GM19438 (cell line): ENCODE measurements around the gene GSG1L.

Source experiments
- ATAC-seq: cut with Tn5 transposase; IDR thresholded peaks from one replicate; pipeline ENCODE4 v1.9.1; 2021; ENCODE audit warnings: low read depth; ENCODE audit not compliant: unreplicated experiment

The GSG1L gene

GRCh38 chr16:27828671-27829070, 234.8 kb downstream of the GSG1L start:
- no peak for ATAC-seq

DNA sequence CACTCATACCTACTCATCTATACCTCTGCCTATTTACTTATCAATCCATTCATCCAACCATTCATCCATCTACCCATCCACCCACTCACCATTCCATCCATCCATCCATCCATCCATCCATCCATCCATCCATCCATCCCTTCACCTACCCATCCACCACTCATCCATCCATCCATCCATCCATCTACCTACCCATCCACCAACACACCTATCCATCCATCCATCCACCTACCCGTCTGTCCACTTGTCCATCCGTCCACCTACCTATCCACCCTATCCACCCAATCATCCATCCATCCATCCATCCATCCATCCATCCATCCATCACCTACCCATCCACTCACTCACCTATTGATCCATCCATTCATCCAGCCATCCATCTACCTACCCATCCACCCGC, 235.7 kb downstream of the GSG1L start:
- ATAC-seq, result no peak

DNA sequence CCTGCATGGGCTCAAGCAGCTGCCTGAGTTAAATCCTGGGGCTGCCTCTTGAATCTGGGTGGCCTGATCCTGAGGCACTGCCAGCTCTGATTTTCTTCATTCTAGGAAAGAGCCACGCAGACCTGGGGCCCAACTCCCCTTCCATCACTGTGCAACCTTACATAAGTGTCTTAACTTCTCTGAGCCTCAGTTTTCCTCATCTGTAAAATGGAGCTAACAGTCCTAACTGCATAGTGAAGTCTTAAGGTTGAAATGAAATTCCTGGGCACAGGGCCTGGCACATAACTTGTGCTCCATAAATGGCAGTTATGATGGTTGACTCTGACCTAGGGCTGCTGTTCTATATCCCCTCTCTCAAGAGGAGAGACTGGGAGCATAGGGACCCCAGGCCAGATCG, 236.6 kb downstream of the GSG1L start:
- ATAC-seq, result no peak

DNA sequence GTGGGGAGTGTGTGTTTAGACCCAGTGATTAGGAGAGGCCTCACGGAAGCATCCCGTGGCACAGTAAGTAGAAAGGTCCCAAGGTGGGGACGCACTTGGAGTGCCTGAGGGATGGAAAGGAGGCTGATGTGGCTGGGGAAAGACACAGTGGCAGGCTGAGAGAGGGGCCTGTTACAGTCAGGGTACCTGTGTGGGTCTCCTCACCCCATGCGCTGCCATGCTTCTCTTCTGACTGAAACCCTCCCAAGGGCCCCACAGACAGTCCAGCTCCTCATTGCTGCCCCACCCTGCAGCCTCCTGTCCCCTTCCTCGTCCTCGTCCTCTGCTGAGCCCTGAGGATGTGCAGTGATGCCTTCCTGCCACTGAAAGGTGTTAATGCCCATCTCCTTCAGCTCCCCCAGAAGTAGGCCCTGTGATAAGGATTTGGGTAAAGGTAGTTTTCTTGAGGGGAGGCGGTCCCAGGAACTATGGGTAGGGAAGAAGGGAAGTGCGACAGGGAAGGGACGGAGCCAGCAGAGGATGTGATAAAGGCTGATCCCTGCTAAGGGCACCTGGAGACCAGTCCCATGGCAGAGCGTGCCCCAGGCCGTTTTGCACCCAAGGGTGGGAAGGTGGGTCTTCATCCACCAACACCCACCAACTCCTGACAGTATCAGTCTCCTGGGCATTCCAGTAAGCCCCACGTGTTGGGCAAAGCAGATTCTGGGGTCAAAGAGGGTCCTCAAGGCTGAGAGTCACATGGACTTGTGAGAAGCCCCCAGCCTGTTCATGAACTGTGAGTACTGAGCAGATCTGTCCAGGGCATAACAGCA, 237.2 kb downstream of the GSG1L start:
- no peak for ATAC-seq

- ATAC-seq, result no peak
Measured at GRCh38 chr16:27824786-27825185, 238.7 kb downstream of the GSG1L start.

- ATAC-seq, result no peak
Measured at GRCh38 chr16:27824006-27824405, 239.5 kb downstream of the GSG1L start.

- ATAC-seq, result no peak
Measured at GRCh38 chr16:27823421-27823820, 240.1 kb downstream of the GSG1L start.

GRCh38 chr16:27822996-27823395, 240.5 kb downstream of the GSG1L start:
- no peak for ATAC-seq

- ATAC-seq, result no peak
Measured at GRCh38 chr16:27822529-27822928, 241.0 kb downstream of the GSG1L start.

- ATAC-seq, result no peak
Measured at GRCh38 chr16:27820646-27821345, 242.7 kb downstream of the GSG1L start.

DNA sequence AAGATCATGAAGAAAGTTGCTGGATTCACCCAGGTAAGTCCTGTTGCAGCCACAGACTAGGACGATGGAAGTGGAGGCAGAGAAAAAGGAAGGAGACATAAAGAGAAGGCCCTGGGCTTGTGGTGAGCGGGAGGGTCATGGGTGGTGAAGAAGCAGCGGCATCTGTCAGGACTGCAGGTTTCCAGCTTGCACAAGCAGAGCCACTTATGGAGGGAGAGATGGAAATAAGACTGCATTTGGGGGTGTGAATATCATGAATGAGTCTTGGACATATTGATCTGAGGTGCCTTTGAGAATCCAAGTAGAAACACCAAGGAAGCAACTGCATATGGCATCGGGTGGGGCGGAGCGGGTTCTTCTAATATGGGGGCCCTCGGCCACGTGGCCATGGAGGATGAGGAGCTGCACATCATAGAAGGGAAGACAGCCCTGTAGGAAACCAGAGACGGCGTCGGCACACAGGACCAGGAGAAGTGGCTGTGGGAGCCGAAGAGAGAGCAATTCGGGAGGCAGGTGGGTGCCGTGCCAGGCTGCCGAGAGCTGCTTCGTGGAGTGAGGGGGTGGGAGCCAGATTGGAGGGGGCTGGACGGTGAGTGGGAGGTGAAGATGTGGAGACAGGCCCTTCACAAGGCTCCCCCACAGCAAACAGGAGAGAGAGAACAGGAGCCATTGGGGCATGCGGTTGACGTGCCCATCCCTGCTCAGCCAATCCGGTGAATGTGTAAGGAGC, 243.5 kb downstream of the GSG1L start:
- no peak for ATAC-seq

DNA sequence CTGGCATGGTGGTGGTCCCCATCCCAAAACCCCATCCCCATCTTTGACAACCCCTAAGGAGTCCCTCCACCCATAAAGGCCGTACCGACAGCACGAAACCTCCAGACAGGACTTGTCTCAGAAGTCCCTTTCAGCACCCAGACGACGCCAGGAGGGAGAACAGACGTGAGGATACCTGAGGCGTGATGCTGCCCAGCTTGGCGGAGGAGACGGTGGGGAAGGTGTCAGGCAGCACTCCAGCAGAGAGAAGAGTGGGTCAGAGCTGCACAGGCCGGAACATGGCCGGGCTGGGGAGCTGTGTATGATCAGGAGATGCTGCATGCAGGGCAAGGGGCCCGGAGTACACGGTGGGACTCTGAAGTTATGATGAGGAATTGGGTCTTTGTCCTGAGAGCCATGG, 244.2 kb downstream of the GSG1L start:
- ATAC-seq, result no peak

DNA sequence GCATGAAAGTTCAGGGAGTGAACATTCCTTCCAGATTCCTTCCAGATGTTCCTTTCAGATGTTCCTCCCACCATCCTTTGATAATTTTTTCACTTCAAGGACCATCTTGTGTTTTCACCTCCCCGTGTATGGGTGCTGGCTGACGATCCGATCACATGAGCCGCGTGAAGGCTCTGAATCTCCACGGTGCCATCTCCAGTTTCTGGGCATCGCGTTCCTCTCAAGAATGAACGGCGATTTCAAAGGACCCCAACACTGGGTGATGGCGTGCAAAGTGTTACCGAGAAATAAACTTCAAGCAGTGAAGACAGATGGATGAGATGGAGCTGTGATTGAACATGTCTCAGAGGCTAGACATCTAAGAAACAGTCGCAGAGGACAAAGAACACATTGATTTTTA, 245.3 kb downstream of the GSG1L start:
- no peak for ATAC-seq

- no peak for ATAC-seq
Measured at GRCh38 chr16:27817038-27817437, 246.5 kb downstream of the GSG1L start.

DNA sequence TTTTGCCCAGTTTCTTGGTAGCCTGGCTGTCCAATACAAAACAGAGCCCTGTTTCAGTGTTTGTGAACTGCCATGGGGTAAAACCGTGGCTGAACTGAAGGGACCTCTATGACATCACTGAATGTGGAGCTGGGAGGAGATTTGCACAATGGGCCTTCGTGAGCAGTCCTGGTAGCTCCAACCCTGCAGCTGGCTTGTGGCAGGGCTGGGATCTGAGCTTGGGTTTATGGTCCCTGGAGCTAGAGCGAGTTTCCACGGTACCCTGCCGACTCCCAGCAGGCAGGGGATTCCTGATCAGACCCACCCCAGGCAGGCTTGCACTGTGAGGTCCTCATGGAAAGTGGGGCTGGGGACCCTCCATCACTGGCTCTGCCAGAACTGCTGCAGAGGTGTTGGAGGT, 247.0 kb downstream of the GSG1L start:
- ATAC-seq, result no peak

- ATAC-seq, result no peak
Measured at GRCh38 chr16:27813591-27813990, 249.9 kb downstream of the GSG1L start.

DNA sequence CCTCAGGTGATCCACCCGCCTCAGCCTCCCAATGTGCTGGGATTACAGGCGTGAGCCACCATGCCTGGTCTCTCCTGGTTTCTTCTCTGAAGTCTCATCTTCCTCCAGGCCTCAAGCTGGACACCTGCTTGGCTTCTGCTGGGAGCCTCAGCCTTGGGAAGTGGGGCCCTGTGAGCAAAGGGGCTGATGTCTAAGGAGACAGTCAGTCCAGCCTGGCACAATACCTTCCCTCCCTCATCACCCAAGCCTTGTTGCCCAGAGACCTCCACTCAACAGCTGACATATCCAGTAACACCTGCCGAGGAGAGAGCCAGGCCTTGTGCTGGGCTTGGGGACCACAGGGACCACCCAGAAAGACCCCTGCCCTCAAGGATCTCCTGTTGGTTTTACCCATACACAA, 251.6 kb downstream of the GSG1L start:
- no peak for ATAC-seq

DNA sequence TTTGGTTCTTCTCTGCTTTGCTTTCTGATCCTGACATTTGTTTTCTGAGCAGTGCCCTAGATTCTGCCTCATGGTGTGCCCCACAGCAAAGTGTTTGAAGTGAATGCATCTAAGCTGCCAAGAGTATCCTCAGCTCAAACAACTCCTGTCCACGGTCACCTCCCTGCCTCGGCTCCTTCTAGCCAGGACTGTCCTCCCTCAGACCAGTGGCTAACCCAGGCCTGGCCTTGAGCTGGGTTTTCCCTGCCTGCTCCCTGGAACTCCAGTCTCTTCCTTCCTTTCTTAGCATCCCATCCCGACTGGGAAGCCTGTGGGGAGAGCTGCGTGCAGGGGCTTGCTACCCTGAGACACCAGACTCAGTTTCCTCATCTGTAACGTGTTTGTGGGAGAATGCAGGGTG, 256.5 kb downstream of the GSG1L start:
- ATAC-seq, result no peak

- no peak for ATAC-seq
Measured at GRCh38 chr16:27806388-27806787, 257.1 kb downstream of the GSG1L start.

DNA sequence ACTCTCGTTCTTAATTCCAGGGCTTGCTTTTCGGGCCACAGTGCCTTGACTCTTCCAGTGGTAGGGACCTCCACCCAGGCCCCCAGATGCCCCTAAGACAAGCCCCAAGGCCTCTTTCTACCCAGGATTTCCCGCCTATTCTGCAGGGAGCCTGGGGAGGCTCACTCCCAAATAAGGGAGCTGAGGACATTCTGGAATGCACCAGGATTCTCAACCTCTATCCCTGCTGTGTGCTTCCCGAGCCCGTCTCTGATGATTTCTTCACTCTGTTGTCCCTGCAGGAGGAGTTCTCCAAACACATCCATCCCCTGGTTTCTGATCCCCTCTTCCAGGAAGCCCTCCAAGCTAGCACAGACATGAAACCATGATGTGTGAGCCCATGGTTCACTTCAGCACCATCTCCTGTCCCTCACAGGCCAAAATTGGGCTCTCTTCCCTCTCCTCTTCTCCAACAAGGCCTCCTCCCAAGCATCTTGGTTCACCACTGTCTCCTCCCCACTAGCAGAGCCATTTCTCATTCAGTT, 257.6 kb downstream of the GSG1L start:
- ATAC-seq, result no peak
